MG63 (cell line): ENCODE data around the gene SLC35B1. TPM values are rescaled to one million over a fixed set of nuclear protein-coding genes. Genes with fewer than 3 reads are reported as not detected.
"Not testable (repeated sequence)": the region's sequence is repeated elsewhere in the genome, so short reads cannot be mapped to it uniquely, and the experiment has no call there.

Experiments used
- DNase-seq: peaks from one replicate; pipeline ENCODE4 v3.0.0-alpha.2; 2020
- H3K27me3 ChIP-seq: fragments of 250-450 bp; sonication (Bioruptor Pico); 2 replicates; pipeline ENCODE4 v1.5.1; 2020; ENCODE audit warnings: mild to moderate bottlenecking, moderate library complexity
- H3K36me3 ChIP-seq: fragments of 250-450 bp; sonication (Bioruptor Pico); 2 replicates; pipeline ENCODE4 v1.5.1; 2020; ENCODE audit warnings: mild to moderate bottlenecking, moderate library complexity
- H3K4me3 ChIP-seq: fragments of 250-450 bp; sonication (Bioruptor Pico); 2 replicates; pipeline ENCODE4 v1.5.1; 2020; ENCODE audit warnings: mild to moderate bottlenecking, moderate library complexity
- H3K9me3 ChIP-seq: fragments of 250-450 bp; sonication (Bioruptor Pico); 2 replicates; pipeline ENCODE4 v1.5.1; 2020; ENCODE audit warnings: mild to moderate bottlenecking, moderate library complexity
- total RNA-seq: library from RNA; depleted of rRNA; stranded (reverse); fragments of >200 nt; shearing (Covaris generic); gene quantifications from 2 replicates; pipeline ENCODE4 v1.2.3, GENCODE V29; 2014; ENCODE audit warnings: low replicate concordance

Gene SLC35B1
- total RNA-seq, 1 experiment from 2014 or later = 76.6 TPM

GRCh38 chr17:49741009-49741691 is 33.4 kb upstream of the SLC35B1 start:
- peak; percentile 33 for DNase-seq
- no peaks in the 10 kb centered on the region for H3K36me3 ChIP-seq
- no peaks in the 10 kb centered on the region for H3K9me3 ChIP-seq
- no peak overlapping the region for H3K4me3 ChIP-seq
- H3K27me3 ChIP-seq = no peaks in the 10 kb centered on the region

DNA sequence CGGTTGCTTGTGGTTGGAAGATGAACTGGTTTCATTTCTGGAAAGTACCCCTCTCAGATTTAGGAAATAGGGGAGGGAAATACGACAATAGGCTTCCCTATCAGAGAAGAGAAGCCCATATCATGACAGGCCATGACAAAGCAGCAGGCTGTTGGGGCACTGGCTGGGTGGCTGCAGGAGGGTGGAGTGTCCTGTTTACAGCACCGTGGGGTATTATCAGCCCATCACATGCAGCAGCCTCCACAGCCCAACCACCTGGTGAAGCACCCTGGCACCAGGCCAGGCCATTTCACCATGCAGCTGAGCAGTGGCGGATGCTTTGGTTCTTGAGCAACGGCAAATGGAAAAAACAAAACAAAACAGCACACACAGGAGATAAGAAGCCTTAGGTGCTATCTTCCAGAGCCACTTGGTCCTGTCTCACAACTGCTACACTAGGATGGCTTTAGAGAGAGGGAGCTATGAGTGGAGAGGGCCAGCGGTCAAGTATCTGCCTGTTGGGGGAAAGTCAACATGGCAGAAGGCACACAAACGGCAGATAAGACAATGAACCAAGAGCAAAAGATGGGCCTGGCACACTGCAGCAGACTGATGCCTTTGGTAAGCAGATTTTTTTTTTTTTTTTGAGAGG is 32.0 kb upstream of the SLC35B1 start:
- no peaks in the 10 kb centered on the region for H3K27me3 ChIP-seq
- H3K36me3 ChIP-seq = no peaks in the 10 kb centered on the region
- H3K4me3 ChIP-seq = no peak overlapping the region
- H3K9me3 ChIP-seq = no peaks in the 10 kb centered on the region
- DNase-seq = no peak

DNA sequence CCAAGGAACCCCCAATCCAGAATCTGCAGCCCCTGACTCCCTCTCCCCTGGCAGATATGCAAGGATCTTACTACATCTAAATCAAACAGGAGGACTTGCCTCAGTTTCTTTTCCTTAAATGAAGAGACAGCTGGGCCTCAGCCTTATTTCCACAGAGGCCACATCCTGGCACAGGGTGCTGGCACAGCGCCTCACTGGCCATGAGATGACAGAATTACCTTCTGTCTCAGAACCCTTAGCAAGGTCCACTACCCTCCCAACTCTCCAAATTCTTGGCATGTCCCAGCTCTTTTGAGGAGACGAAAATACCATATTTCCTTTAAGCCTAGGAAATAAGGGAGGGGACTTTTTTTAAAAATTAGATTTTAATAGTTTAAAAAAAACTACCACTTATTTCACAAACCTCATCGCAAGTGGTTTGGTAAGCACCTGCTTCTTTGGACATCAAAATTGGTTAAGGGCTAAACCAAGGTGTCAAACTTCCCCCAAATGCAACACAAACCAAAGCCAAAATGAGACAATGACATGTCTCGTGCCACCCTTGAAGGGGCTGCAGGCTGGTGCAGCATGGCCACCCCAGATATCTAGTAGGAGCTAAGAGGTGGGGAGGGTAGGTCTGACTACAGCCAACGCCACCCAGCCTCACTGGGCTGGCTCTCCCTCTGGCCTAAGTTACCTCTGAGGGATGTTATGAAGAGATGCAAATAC is 30.8 kb upstream of the SLC35B1 start:
- Histone ChIP-seq H3K4me3 (no peak overlapping the region), H3K36me3 (no peaks in the 10 kb centered on the region), H3K27me3 (no peaks in the 10 kb centered on the region), H3K9me3 (no peaks in the 10 kb centered on the region)
- DNase-seq = peak; percentile 12

DNA sequence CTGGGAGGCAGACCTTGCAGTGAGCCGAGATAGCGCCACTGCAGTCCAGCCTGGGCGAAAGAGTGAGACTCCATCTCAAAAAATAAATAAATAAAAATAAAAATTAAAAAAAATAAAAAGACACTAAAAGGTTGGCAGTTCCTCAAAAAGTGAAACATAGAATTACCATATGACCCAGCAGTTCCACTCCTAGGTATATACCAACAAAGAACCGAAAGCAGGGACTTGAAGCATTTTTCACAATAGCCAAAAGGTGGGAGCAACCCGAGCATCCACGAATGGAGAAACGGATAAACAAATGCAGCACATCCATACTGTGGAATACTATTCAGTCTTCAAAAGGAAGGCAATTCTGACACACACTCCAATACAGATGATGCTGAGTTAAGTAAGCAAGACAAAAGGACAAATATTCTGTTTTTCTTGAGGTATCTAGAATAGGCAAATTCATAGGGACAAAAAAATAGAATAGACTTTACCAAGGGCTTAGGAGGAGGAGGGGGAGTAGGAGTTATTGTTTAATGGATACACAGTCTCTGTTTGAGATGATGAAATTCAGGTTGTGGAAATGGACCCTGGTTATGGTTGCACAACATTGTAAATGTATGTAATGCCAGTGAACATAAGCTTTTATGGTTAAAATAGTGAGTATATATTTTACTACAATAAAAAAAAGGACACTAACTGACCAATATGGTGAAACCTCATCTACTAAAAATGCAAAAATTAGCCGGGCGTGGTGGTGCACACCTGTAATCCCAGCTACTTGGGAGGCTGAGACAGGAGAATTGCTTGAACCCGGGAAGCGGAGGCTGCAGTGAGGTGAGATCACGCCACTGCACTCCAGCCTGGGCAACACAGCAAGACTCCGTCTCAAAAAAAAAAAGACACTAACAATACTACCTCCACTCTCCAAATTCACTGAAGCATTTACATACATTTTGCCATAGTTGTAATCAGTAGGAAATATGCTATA is 27.0 kb upstream of the SLC35B1 start:
- Histone ChIP-seq H3K9me3 (no peaks in the 10 kb centered on the region), H3K4me3 (no peak overlapping the region), H3K27me3 (no peaks in the 10 kb centered on the region), H3K36me3 (no peaks in the 10 kb centered on the region)
- DNase-seq = no peak

DNA sequence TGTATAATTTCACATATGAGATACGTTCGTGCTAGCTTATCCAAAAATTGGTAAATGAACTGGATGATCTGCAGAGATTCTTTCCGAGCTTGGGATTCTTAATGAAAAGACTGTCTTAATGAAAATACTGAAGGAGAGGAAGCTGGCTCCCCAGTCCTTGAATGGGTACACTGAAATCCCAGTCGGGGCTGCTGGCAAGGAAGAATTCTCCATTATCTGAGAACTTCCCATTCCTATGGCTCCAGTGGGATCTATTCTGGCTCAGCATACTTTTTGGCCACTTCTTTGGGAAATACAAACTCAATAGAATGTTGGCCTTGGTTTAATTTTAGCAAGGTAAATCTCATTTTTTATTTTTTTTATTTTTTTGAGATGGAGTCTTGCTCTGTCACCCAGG is 23.7 kb upstream of the SLC35B1 start:
- no peaks in the 10 kb centered on the region for H3K27me3 ChIP-seq
- no peak overlapping the region for H3K4me3 ChIP-seq
- H3K36me3 ChIP-seq = no peaks in the 10 kb centered on the region
- H3K9me3 ChIP-seq = no peaks in the 10 kb centered on the region
- no peak for DNase-seq

GRCh38 chr17:49730785-49731434 is 23.1 kb upstream of the SLC35B1 start:
- peak; percentile 60 for DNase-seq
- Histone ChIP-seq H3K9me3 (no peaks in the 10 kb centered on the region), H3K4me3 (no peak overlapping the region), H3K36me3 (no peaks in the 10 kb centered on the region), H3K27me3 (no peaks in the 10 kb centered on the region)

GRCh38 chr17:49730078-49730784 is 22.5 kb upstream of the SLC35B1 start:
- DNase-seq = peak; percentile 97
- H3K4me3 ChIP-seq = no peak overlapping the region
- H3K36me3 ChIP-seq = no peaks in the 10 kb centered on the region
- H3K9me3 ChIP-seq = no peaks in the 10 kb centered on the region
- H3K27me3 ChIP-seq = no peaks in the 10 kb centered on the region

- H3K27me3 ChIP-seq = no peaks in the 10 kb centered on the region
- H3K9me3 ChIP-seq = no peaks in the 10 kb centered on the region
- no peak overlapping the region for H3K4me3 ChIP-seq
- DNase-seq = peak; percentile 57
- H3K36me3 ChIP-seq = no peaks in the 10 kb centered on the region
Measured at GRCh38 chr17:49729069-49729468, 21.3 kb upstream of the SLC35B1 start.

DNA sequence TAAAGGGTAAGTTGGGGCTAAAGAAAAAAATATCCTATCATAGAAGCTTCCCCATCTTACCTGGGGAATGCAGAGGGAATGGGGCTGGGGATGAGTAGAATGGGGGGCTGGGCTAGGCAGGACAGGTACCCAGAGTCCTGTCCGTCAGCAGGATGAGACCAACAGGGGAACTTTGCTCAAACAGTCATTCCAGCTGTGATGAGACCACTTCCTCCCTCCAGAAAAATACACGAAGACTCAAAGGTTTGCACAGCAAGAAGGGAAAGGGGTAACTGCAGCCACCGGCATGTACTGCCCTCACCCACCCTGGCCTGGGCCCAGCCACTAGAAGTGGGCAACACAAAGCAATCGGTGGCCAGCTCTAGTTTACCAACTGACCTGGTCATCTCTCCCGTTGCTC is 20.7 kb upstream of the SLC35B1 start:
- H3K9me3 ChIP-seq = no peaks in the 10 kb centered on the region
- H3K36me3 ChIP-seq = no peaks in the 10 kb centered on the region
- DNase-seq = no peak
- no peak overlapping the region for H3K4me3 ChIP-seq
- no peaks in the 10 kb centered on the region for H3K27me3 ChIP-seq

- Histone ChIP-seq H3K9me3 (no peaks in the 10 kb centered on the region), H3K27me3 (no peaks in the 10 kb centered on the region), H3K36me3 (no peaks in the 10 kb centered on the region), H3K4me3 (no peak overlapping the region)
- no peak for DNase-seq
Measured at GRCh38 chr17:49727380-49727779, 19.6 kb upstream of the SLC35B1 start.

DNA sequence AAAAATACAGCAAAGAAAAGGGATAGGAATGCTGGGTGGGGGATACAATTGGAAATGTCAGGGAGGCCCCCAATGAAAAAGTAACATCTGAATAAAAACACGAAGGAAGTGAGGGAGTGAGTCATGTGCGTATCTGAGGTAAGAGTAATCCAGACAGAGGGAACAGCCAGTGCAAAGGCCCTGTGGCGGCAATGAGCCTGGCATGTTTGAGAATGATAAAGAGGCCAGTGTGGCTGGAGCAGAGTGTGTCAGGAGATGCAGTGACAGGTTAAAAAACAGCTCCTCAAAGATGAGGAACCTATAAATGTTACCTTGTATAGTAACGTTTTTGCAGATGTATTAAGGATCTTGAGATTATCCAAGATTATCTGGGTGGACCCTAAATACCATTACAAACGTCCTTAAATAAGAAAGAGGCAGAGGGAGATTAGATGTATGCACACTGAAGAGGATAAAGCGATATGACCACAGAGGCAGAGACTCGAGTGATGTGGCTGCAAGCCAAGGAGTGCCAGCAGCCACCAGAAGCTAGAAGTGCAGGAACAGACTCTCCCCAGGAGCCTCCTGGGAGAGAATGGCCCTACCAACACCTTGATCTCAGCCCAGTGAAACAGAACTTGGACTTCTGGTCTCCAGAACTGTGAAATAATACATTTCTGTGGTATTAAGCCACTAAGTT is 17.8 kb upstream of the SLC35B1 start:
- no peaks in the 10 kb centered on the region for H3K36me3 ChIP-seq
- H3K27me3 ChIP-seq = no peaks in the 10 kb centered on the region
- H3K4me3 ChIP-seq = no peak overlapping the region
- H3K9me3 ChIP-seq = no peaks in the 10 kb centered on the region
- no peak for DNase-seq

DNA sequence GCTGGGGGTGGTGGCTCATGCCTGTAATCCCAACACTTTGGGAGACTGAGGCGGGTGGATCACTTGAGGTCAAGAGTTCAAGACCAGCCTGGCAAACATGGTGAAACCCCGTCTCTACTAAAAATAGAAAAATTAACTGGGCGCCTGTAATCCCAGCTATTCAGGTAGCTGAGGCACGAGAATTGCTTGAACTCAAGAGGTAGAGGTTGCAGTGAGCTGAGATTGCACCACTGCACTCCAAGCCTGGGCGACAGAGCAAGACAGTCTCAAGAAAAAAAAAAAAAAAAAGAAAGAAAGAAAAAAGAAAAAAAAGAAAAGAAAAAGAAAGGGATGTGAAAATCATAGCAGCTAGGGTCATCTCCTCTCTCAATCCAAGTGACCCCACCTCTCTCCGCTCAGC is 16.8 kb upstream of the SLC35B1 start:
- DNase-seq, H3K9me3 ChIP-seq, H3K4me3 ChIP-seq, H3K36me3 ChIP-seq, H3K27me3 ChIP-seq: not testable (repeated sequence)

DNA sequence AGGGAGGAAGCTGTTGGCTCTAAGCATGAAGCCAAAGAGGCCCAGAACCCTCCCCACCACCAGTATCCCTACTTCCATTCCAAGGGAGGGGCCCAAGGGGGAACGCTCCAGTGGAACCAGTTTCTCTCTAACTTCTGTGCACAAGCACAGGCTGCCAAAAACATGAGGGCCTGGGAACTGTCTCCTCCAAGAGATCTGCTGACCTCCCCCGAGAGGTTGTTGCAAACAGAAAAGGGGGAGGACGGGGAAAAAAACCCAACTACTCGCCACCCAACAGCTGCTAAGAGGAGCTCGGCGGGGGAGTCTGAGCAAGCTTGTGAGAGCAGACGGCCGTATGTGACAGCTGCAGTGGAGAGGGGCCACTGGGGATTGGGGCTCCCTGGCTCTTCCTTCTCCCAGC is 15.7 kb upstream of the SLC35B1 start:
- H3K4me3 ChIP-seq = no peak overlapping the region
- H3K9me3 ChIP-seq = no peaks in the 10 kb centered on the region
- no peak for DNase-seq
- H3K27me3 ChIP-seq = no peaks in the 10 kb centered on the region
- H3K36me3 ChIP-seq = no peaks in the 10 kb centered on the region

DNA sequence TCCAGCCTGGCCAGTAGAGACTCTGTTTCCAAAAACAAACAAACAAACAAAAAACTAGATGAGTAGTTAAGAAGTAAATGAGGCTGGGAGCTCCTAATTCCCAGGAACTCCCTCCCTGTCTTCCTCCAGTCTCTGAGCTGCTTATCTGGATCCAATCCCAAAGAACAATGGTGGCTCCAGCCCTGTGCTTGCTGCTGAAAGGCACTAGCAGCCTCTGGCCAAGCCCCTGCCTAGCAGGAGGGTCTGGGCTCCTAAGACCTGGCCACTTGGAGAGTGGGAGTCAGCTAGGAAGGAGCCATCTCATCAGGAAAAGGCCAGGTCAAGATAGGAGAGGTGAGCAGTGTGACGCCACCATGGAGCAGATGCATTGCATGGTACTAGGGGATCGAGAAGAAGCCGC is 14.3 kb upstream of the SLC35B1 start:
- Histone ChIP-seq H3K27me3 (no peaks in the 10 kb centered on the region), H3K4me3 (no peak overlapping the region), H3K36me3 (no peaks in the 10 kb centered on the region), H3K9me3 (no peaks in the 10 kb centered on the region)
- no peak for DNase-seq

GRCh38 chr17:49717371-49717861 is 9.7 kb upstream of the SLC35B1 start:
- no peak overlapping the region for H3K4me3 ChIP-seq
- DNase-seq = no peak

More at GRCh38 chr17:49717371-49717861, 9.7 kb upstream of the SLC35B1 start:
- no peaks in the 10 kb centered on the region for H3K9me3 ChIP-seq
- H3K36me3 ChIP-seq = no peaks in the 10 kb centered on the region
- H3K27me3 ChIP-seq = no peaks in the 10 kb centered on the region
